G401.6 (cell line): ENCODE measurements around the gene DNAJB12.
"Not testable (repeated sequence)": the region's sequence is repeated elsewhere in the genome, so short reads cannot be mapped to it uniquely, and the experiment has no call there.

Experiments
- FAIRE-seq: peaks from 2 replicates; lab custom pipeline; 2012; peaks lifted over from hg19 to GRCh38; lab: Jason Lieb, UNC

The DNAJB12 gene

DNA sequence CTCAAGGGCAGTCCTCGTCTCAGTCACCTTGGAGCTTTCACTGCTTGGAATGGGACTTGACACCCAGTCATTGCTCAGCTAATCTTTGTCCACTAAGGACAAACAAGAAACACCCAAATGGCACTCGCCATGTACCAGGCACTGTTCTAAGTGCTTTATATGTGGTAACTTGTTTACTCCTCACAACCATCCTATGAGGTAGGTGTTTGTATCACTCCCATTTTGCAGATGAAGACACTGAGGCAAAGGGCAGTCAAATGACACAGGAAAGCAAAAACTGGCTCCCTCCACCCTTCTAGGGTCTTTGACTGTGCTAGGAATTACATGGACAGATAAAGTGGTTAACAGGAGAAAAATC, 24.7 kb downstream of the DNAJB12 start:
- FAIRE-seq: no peak

- FAIRE-seq: no peak
Measured at GRCh38 chr10:72329290-72330068, 25.2 kb downstream of the DNAJB12 start.

DNA sequence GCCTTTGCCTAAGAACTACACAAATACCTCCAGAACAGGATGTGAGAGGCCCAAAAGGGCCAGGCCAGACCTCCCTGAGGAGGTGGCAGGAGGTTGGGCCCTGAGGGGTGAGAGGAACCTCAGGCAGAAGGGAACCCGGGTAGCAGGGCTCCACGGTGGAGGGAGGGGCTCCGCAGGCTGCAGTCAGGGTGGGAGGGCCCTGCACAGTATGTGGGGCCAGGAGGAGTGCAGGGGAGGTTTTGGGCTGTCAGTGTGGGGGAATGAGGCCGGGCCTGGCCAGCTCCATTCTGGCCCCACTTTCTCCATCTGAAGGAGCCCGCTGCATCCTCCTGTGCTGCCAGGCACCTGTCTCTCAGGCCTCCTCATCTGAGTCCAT, 25.9 kb downstream of the DNAJB12 start:
- FAIRE-seq: no peak

DNA sequence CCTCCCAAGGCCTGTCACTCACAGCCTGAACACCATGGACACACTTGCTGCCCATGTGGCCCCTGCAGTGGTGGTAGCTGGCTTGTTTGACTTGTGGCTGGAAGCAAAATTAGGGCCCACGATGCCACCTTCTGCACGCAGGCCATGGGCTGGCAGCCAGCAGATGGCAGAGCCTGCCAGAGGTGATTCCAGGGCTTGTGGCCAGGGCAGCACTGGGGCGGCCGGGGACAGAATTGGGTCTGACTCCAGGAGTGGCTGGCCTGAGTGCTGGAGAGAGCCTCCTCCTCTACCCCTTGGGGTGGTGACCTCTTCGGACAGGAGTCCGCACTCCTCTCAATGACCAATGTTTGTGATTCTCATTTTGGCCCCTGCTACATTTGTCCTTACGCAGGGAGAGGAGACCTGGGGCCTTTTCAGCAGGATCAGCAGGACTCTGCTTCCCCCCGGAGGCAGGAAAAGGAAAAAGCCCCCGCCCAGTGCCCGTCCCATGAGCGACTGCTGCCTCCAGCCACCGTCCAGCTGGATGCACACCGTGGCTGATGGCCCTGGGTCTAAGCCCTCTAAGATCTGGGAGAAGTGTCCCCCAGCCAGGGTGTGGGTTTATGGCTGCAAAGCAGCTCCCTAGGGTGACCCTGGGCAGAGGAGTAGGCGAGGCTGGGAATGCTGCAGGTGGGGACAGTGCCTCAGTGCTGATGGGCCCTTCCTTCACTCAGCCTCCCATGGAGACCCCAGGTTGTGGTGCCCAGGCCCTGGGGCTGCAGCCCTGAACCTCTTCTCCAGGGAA, 26.5 kb downstream of the DNAJB12 start:
- FAIRE-seq: no peak

GRCh38 chr10:72326665-72327603, 27.8 kb downstream of the DNAJB12 start:
- not testable (repeated sequence) for FAIRE-seq

DNA sequence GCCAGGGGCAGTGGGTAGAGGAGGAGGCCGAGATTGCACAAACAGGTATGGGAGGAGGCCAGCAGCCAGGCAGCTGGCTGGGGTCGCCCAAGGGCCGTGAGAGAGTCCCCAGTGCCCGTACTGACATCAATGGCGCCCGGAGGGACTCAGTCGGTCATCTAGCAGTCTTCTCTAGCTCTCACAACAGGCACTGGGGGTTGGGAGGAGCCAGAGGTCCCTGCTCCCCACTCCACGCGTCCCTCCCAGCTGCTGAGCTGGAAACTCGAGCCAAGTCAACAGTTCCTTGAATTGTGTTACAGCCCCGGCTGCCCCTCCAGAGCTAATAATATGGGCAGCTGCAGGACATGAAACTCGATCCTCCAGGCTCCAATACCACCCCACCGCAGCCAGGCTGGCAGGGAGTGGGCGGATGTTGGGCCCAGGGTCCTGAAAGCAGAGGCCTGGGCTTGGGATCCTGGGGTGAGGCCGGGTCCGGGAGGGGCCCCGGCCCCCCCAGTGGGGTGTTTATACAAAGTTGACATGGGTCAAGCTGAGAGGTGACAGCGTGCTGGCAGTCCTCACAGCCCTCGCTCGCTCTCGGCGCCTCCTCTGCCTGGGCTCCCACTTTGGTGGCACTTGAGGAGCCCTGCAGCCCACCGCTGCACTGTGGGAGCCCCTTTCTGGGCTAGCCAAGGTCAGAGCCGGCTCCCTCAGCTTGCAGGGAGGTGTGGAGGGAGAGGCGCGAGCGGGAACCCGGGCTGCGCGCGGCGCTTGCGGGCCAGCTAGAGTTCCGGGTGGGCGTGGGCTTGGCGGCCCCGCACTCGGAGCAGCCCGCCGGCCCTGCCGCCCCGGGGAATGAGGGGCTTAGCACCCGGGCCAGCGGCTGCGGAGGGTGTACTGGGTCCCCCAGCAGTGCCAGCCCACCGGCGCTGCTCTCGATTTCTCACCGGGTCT, 29.2 kb downstream of the DNAJB12 start:
- not testable (repeated sequence) for FAIRE-seq

GRCh38 chr10:72323771-72324191, 30.9 kb downstream of the DNAJB12 start:
- FAIRE-seq: no peak

DNA sequence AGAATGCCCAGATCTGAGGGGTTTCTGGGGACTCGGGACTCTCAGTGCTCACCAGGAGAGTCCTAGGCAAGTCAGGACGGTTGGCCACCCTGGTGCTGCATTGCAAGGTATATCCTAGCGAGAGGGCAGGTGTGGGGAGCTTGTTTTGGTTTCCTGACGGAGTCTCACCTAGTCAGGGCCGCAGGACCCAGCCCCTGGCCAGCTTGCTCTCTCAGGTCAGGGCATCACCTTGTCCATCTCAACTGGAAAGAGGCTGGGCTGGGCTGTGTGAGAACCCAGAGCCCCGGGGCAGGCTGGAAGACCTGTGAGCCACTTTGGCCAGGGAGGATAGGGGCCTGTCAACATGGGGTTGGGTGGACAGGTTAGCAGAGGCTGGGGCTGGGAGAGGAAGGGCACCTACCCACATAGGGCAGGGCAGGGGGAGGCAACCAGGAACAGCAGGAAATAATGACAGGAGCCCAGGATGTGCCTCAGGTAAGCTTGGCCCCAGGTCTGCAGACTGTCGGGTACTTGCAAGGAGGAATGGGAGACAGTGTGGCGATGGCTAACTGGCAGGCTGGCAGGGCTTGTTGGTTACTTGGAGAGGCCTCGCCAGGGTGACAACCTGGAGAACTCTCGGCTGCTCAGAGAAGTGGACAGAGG, 31.5 kb downstream of the DNAJB12 start:
- no peak for FAIRE-seq

GRCh38 chr10:72322280-72323058, 32.2 kb downstream of the DNAJB12 start:
- FAIRE-seq: no peak

- FAIRE-seq: no peak
Measured at GRCh38 chr10:72322030-72322279, 32.8 kb downstream of the DNAJB12 start.

DNA sequence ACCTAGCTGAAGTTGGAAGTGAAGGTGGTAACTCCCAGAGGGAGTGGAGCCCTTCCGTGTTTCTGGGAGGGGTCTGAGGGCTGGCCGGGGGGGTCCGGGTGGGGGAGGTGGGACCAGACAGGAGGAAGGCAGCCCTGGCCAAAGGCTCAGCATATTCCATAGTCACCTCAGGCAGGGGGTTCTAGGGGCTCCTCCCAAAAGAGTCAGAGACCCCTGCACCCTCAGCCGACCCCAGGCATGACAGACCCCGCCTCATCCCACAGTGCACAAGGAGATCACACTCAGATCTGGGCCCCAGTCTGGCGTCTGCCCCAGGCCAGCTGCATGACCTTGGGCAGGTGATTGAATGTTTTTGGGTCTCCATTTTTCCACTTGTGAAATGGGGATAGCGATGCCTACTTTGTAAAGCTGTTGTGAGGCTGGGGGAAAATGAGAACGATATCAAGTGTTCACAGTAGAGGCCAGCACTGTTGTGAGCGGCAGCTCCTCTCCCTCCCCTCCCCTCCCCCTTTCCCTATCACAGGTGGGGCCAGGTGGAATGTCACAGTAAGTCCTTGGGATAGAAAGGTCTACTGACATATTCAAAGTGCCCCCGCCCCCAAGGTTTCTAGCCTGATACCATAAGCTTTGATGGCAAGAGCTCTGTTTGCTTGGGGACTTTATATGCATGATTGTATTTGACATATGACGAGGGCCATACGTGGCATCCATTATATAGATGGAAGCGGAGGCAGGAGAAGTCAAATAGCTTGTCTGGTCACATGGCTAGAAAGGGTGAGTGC, 33.3 kb downstream of the DNAJB12 start:
- no peak for FAIRE-seq

DNA sequence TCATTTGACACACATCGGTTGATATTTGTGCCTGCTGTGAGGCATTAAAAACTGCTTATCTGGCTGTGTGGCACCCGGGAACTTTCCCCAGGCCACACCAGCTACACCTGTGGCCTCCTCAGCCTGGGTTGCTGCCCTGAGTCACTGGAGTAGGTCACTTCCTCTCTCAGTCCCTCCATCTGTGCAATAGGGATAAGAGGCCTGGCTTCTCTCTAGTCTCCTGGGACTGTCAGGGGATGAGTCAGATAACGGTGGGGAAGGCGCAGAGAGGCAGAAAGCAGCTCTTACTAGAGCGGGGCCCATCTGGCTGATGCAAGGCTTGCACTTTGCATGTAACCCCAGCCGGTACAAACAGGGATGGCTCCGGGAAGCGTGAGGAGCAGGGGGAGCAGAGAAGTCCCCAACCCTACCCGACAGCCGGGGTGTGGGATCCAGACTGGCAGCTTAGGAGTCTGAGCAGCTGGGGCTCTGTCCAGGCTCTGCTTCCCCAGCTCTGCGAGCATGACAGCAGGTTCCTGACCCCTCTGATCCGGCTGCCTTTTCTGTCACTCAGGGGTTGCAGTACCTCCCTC, 34.0 kb downstream of the DNAJB12 start:
- no peak for FAIRE-seq

DNA sequence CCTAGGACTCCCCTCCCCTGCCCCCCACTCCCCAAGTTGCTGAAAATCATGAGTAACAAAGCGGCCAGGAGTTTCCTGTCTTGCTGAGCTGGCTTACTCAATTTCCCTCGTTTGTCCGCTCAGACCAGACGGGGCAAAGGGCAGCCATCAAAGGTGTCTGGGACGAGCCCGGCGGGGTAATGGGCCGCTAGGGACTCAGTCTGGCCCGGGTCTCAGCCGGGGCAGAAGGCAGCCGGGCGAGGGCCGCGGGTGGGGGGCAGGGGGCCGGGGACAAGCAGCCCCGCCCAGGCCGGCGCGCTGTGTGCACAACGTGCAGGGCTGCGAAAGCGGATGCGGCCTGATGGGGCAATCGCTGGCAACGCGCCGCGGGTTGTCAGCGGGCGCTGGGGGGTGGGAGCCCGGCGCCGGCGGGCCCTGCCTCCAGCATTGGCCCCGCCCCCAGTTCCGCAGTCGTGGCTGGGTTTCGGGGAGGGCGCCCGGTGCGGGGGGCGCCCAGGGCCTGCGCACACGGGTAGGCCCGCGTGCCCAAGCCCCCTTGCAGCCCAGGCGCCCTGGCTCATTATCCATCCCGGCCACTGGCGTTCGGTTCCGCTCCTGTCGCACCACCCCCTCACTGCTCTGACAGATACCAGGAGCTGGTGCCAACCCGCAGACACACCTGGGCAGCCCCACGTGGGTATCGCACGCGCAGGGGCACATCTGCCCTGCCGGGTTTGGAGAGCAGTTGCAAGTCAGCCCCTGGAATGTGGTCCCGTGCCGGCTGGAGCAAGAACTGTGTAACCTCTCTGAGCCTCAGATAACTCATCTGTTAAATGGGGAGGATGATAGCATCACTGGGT, 35.1 kb downstream of the DNAJB12 start:
- FAIRE-seq: no peak

GRCh38 chr10:72318418-72319262, 36.1 kb downstream of the DNAJB12 start:
- no peak for FAIRE-seq

DNA sequence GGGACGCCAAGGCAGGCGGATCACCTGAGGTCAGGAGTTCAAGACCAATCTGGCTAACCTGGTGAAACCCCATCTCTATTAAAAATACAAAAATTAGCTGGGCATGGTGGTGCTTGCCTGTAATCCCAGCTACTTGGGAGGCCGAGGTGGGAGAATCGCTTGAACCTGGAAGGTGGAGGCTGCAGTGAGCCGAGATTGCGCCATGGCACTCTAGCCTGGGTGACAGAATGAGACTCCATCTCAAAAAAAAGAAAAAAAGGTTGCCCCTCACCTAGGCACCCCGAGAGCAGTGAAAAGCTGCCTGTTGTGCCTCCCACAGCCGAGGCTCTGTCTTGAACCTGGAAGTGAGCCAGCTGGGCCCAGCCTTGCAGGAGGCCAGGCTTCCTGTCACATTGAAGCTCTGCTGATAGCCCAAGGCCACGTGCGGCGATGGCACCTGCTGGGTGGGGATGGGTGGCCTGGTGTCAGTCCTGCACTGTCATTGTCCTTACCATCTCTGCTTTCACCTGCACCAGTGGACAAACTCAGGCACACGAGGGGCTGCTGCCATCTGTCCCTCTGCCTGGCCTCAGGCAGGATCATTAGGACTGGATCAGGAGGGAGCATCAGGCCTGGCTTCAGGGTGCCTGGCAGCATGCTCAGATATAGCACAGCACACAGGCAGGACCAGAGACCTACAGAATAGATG, 37.8 kb downstream of the DNAJB12 start:
- no peak for FAIRE-seq

GRCh38 chr10:72316386-72316700, 38.4 kb downstream of the DNAJB12 start:
- no peak for FAIRE-seq
